A172 (cell line): ENCODE measurements around the gene SOSTDC1. TPM values are rescaled to one million over a fixed set of nuclear protein-coding genes. Genes with fewer than 3 reads are reported as not detected.

Experiments used
- DNase-seq: peaks from one replicate; pipeline ENCODE4 v3.0.0-alpha.2; 2015; ENCODE audit warnings: low spot score
- total RNA-seq: library from RNA; depleted of rRNA; stranded (reverse); fragments of >200 nt; shearing (Covaris generic); gene quantifications from 2 replicates; pipeline ENCODE4 v1.2.3, GENCODE V29; 2014; rRNA removed

SOSTDC1 gene
- total RNA-seq, 1 experiment from 2014 or later = not detected

- no peak for DNase-seq
Measured at GRCh38 chr7:16419859-16420258, 45.7 kb downstream of the SOSTDC1 start.

- no peak for DNase-seq
Measured at GRCh38 chr7:16419126-16419525, 46.4 kb downstream of the SOSTDC1 start.

- DNase-seq = no peak
Measured at GRCh38 chr7:16417906-16418305, 47.6 kb downstream of the SOSTDC1 start.

GRCh38 chr7:16416289-16417282, 49.0 kb downstream of the SOSTDC1 start:
- DNase-seq = peak; percentile 56

- DNase-seq = no peak
Measured at GRCh38 chr7:16412274-16413254, 53.0 kb downstream of the SOSTDC1 start.

Other genes starting within 250 kb of the SOSTDC1 start
- gene CRPPA, start 44.2 kb downstream of the SOSTDC1 start, total RNA-seq = 0.16 and 0.26 TPM in 2 replicates
- not detected in 2 replicates for gene LRRC72, start 61.1 kb upstream of the SOSTDC1 start, total RNA-seq
- 36.3 and 39.4 TPM in 2 replicates for gene ANKMY2, start 180.0 kb upstream of the SOSTDC1 start, total RNA-seq
- 85.9 and 105 TPM in 2 replicates for gene BZW2, start 180.4 kb upstream of the SOSTDC1 start, total RNA-seq